HG03378 (cell line): ENCODE results near the gene RHEX.

ENCODE experiments used
- ATAC-seq: cut with Tn5 transposase; IDR thresholded peaks from one replicate; pipeline ENCODE4 v1.9.1; 2021; ENCODE audit warnings: mild to moderate bottlenecking, moderate library complexity; ENCODE audit not compliant: unreplicated experiment

Gene RHEX

DNA sequence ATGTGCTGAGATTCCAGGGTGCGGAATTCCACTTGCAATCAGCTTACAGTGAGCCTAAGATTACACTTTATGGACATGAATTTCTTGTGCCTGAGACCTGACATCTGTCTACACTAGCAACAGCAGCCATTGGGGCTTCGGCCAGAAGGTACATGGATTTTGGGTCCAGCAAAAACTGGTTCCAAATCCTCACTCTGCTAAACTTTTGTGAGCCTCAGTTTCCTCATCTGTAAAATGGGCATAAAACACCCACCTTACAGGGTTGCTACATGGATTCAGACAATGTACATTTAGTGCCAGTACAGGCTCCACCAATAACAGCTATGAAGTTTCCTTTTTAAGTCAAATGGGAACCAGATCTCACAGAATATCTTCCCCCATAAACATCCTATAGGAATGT is 30.8 kb downstream of the RHEX start:
- no peak for ATAC-seq

DNA sequence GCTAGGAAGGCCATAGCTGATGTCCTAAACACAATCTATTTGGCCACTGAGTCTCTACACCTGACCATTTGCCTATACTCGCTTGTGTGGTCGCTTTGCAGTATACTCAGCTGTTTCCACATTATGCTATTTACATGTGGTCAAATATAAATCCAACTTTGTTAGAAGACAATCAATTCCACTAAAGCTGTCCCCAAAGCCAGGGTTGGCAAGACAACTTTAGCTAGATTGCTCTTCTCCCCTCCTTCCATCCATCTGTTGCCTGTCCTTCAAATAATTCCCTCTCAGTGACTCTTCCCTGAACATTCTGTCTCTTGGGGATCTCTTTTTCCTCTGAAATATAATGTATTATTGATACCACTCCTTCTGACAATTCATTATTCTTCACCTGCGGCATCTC is 34.1 kb downstream of the RHEX start:
- no peak for ATAC-seq

DNA sequence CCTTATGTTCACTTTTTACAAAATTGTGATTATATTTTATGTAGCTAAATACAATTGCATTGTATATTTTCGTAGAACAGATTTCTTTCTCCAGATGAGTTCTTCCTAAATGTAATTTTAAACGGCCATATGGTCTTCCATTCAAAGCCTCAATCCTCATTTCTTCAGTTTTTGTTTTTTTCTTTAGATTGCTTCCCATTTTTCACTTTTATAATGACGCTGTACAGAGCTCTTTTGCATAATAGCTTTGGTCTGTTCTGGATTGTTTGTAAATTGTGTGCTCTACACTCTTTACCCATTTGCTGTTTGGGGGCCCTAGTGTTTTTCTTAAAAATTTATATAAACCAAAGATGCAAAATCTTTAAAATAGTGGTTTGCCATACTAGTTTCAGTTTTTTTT is 36.4 kb downstream of the RHEX start:
- no peak for ATAC-seq

DNA sequence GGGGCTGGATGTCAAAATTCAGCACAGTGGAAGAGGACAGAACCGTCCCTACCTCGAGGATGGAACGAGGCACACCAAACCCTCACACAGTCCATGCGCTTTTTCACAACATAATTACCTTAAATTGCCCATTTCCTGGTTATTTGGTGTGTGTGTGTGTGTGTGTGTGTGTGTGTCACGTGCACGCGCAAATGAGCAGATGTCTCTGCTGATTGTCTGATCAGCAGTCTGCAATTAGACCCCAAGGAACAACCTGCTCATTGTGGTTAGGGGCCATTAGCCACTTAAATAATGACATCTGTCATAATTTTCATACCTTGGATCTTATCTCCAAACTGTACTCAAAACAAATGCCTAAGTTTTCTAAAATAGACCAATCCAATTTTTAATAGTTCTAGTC is 41.1 kb downstream of the RHEX start:
- no peak for ATAC-seq

DNA sequence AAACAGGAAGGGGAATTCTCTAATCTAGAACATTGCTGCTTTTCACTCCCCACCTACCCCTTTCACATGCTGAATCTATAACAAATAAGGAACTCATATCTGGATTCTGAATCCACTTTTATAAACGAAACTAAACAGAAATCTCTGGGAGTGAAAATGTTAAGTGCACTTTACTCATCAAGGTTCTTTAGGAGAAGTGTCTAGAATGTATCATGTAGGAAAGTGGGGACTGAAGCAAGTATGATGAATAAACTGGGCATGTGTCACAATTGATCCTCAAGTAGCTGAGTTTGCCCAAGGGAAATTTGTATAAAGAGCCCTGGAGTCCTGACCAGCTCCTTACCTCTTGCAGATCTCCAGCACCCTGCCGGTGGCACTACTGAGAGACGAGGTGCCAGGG is 44.4 kb downstream of the RHEX start:
- ATAC-seq = no peak

DNA sequence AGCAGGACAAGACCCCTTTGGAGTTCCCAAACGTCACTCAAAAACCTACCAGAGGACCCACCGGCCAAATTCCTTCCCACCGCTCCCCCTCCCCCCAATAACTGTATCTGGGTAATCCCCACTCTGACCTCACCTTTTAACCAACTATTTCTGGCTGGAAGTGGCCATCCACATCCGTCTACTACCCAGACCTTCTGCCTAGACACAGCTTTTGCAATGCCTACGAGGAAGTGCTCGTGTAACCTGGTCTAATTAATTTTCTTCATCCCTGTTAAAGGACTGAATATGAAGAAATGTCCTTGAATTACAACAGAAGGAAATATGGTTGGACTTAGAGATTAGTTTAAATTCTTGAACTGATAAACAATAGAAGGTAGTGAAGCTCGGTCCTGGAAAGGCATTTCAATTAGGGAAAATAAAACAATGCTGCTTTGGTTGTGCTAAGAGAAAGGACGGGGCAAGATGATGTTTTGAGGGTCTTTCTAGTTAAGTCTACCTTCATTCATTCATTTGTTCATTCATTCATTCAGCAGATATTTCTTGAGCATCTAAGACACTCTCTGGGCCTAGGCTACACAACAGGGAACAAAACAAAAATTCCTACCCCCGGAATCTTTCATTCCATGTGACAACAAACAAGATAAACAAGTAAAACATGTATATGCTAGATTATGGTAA is 45.4 kb downstream of the RHEX start:
- ATAC-seq = no peak

- no peak for ATAC-seq
Observed at GRCh38 chr1:206100226-206100815, 47.3 kb downstream of the RHEX start.

DNA sequence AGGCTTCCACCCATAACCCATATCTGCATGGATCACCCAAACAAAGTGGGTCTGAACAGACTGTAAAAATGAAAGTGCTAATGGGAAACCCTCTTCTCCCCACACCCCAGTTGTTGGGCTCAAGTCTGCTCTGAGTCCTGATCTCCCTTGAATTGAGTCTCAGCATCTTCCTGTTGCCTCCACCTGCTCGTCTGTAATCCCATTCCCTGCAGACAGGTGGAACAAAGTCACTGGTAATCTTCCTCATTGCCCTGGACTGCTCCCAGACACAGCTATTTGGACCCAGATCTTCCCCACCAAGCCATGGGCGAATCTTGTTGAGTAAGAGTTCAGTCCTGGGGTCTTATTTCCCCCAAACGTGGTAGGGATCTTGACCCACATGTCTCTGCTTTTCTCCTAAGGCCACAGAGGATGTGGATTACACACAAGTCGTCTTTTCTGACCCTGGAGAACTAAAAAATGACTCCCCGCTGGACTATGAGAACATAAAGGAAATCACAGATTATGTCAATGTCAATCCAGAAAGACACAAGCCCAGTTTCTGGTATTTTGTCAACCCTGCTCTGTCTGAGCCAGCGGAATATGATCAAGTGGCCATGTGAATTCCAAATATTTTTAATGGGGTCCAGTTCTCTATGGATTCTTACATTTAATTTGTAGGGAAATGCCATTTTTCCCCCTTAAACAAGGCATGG is 48.5 kb downstream of the RHEX start:
- no peak for ATAC-seq

- no peak for ATAC-seq
Observed at GRCh38 chr1:206102292-206102936, 49.4 kb downstream of the RHEX start.

DNA sequence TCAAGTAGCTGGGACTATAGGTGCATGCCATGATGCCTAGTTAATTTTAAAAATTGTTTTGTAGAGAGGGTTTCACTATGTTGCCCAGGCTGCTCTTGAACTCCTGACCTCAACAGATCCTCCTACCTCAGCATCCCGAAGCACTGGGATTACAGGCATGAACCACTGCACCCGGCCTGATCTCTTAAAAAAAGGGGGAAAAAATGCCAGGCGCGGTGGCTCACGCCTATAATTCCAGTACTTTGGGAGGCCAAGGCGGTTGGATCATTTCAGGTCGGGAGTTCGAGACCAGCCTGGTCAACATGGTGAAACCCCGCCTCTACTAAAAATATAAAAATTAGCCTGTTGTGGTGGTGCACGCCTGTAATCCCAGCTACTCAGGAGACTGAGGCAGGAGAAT is 51.0 kb downstream of the RHEX start:
- no peak for ATAC-seq

DNA sequence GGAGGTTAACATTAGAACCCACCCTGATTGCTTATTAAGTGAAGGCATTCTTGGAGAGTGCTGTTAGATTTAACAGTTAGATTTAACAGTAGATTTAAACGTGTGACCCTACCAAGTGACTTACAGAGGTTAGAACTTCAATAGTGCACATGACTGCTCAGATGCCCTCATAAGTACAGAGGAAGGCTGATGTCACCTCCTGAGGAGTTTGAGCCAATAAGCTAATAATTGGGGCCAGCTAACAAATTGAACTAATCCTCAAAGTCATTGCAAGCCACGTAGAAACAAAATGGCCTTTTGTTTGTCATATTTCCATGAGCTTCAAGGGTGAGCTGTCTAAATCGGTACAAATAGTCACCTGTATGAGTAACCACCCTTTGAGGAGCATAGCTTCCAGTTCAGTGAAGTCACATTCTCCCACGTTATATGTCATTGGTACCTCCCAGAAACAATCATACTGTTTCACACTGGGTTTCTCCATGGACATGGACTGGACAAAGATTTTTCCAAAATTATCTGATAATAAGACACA is 52.6 kb downstream of the RHEX start:
- ATAC-seq = no peak

DNA sequence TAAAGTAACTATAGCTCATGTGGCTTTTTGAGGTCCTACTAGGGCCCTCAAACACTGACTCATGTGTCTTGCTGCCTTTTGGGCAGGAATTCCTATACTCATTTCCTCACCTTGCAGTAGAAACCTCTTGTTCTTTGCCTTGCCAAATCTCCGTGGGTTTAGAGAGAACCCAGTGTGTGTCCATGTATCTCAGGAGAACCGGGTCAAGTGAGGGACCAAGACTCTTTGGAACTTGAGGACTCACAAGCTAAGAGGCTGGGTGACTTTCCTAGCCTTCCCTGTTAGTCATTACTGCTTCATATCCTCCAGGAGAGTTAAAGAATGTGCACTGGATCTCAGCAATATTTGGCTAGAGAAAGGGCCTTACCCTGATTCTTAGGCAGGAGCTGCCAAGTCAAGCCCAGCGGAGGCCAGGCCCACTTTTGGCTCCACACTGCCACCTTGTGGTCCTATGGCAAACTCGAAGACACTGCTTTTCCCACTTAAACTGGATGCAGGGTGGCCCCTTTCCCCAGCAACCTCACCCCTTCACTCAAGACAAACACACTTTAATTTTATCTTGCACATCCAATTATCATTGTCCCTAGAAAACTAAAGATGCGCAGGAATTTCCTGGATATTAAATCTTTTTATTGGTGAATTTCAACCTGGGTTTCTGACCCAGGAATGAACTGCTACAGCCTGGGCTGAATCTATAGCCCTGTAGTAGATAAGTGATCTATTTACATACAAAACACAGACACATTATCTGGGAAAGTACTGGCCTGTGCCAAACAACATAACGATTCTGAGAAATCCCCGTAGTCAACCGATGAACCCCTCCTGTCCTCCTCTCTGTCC is 53.6 kb downstream of the RHEX start:
- ATAC-seq = peak; percentile 62

GRCh38 chr1:206107168-206107544 is 54.2 kb downstream of the RHEX start:
- ATAC-seq = no peak

- no peak for ATAC-seq
Observed at GRCh38 chr1:206108635-206109034, 55.7 kb downstream of the RHEX start.

DNA sequence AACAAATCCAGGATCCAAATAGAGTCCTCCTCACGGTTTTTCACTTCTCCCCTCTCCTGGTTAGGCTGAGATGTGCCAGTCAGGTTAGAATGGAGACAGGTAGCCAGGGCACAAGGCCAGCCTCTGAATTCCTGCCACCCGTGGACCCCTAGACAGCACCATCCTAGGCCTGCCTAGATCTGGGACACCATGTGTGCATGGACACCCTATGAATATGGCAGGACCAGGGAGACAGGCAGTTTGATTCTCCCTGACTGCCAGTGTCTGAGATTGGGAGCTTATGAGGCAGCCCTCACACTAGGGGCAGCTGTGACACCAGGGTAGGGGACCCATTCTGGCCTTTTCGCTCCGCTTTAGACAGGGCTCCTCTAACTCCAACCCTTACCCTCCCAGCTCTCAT is 56.7 kb downstream of the RHEX start:
- no peak for ATAC-seq

DNA sequence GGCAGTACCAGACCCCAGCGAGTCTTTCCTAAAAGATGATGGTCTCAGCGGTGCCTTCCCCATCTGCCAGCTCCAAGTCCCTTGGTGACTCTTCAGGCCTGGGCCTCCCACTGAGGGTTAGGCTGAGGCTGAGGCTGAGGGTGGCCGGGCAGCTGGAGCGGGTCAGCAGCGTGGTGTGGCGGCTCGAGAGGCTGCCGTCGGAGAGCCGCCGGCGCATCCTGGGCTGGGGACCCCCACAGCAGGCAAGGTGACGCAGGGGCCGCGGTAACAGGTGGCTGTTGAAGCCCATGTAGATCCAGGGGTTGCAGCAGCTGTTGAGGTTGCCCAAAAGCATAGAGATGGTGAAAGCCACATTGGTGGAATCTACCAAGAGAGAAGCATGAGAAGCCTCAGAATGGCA is 57.2 kb downstream of the RHEX start:
- no peak for ATAC-seq

DNA sequence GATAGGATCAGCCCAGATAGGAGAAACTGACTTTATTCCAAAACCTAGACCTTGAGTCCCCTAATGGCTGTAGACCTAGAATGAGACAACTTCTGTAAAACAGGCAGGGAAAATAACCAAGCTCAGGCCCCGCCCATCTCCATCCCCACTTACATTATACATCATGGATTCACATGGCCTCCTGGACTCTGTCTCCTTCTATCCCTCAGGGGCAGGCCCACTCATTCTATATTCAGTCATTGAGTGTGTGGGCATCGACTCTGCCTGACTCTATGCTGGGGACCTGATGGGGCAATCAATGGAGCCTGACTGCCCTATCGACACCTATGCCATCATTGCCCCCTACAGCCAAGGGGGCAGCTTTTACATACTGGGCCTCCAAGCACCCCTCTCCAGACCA is 57.8 kb downstream of the RHEX start:
- ATAC-seq = no peak

GRCh38 chr1:206111271-206111927 is 58.4 kb downstream of the RHEX start:
- ATAC-seq = no peak

- no peak for ATAC-seq
Observed at GRCh38 chr1:206112600-206113301, 59.8 kb downstream of the RHEX start.
